ENCODE results near the gene JPH4. TPM values are rescaled to one million over a fixed set of nuclear protein-coding genes. Genes with fewer than 3 reads are reported as not detected.

The JPH4 gene
- total and polyA plus RNA-seq, 2 donors (not counting 3 experiments of a cell fraction or from before 2014, with no cell fraction given) = 0.06 TPM; not detected in 1

DNA sequence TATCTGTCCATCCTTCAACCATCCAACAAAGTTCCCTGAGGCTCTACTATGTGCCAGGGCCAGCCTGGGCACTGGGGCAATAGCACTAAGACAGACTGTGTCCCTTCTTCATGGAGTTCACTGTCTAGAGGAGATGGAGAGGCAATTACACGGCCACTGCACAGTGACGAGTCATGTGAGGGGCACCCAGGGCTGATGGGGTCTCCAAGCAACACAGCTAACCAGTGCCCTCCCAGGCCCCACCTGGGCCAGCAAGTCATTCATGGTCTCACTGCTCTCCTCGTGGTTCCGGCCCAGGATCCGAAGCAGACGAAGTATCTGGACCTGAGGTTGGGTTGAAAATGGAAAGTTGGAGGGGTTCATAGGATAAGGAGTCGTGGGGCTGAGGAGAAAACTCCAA is 13.7 kb downstream of the JPH4 start:
- ChIA-PET CTCF (interaction anchor here (12.3 kb wide), 1 partner anchor 86 kb away, joined by 416 read pairs; no protein-coding TSS in a partner anchor), POLR2A (no interaction called here)
- no peak overlapping the region for H3K4me2 ChIP-seq (ENCODE audit: insufficient read depth, low read length)
- H3K79me2 ChIP-seq (ENCODE audit: control insufficient read depth, insufficient read depth, low read length) = no peaks in the 10 kb centered on the region
- no peaks in the 10 kb centered on the region for H3K9me1 ChIP-seq (replicated peaks; ENCODE audit: control insufficient read depth, extremely low read depth, insufficient read depth, low read length)
- TF ChIP-seq POLR2A (IDR thresholded peaks at IDR 0.05; ENCODE audit: low read depth, low read length) (no peak), GATA2 (IDR thresholded peaks at IDR 0.05; ENCODE audit: insufficient read depth, insufficient read length, low read depth, low read length) (no peak), CTCF (IDR thresholded peaks at IDR 0.05; ENCODE audit: extremely low read depth in 1 of 2, insufficient read depth in 1 of 2, low read depth in 1 of 2, low read length in 2 of 2) (no peak), EZH2 (IDR thresholded peaks at IDR 0.05; ENCODE audit: borderline replicate concordance, low read depth, low read length, severe bottlenecking) (no peak), MAX (IDR thresholded peaks at IDR 0.05; ENCODE audit: insufficient read depth, insufficient read length) (no peak), POLR2AphosphoS5 (IDR thresholded peaks at IDR 0.05; ENCODE audit: insufficient read depth, low read depth, low read length) (no peak), JUN (IDR thresholded peaks at IDR 0.05; ENCODE audit: borderline replicate concordance, insufficient read depth, insufficient read length, low read depth) (no peak), FOS (IDR thresholded peaks at IDR 0.05; ENCODE audit: borderline replicate concordance, insufficient read depth, low read length) (no peak), MYC (IDR thresholded peaks at IDR 0.05; ENCODE audit: low read depth, low read length) (no peak)
- dilution Hi-C loops (cut with MboI; ENCODE audit: extremely low pct_ligation_motif_present, low sequenced_read_pairs) = no loop called here
- FAIRE-seq = no peak
- no peaks in the 10 kb centered on the region for H4K20me1 ChIP-seq (replicated peaks; ENCODE audit: control insufficient read depth, extremely low read depth, insufficient read depth, low read length)
- peaks cover 0 to 6% of the 10 kb centered on the region in 2 experiments for H3K36me3 ChIP-seq (ENCODE audit: control insufficient read depth in 2 of 2, extremely low read depth in 1 of 2, insufficient read depth in 2 of 2, low read length in 2 of 2)
- no peaks in the 10 kb centered on the region for H3K9me3 ChIP-seq (replicated peaks; ENCODE audit: control insufficient read depth, insufficient read depth, low read length)
- DNase-seq (ENCODE audit: low read depth, low spot score) = no peak
- no peak overlapping the region for H3K4me3 ChIP-seq (replicated peaks in 1 of 3; ENCODE audit: insufficient read depth in 1 of 3, low read depth in 1 of 3, low read length in 3 of 3)
- peaks cover 4% of the 10 kb centered on the region for H3K4me1 ChIP-seq (ENCODE audit: control insufficient read depth, extremely low read depth, insufficient read depth, low read length)
- no peak overlapping the region for H3K27ac ChIP-seq (ENCODE audit: insufficient read depth, low read depth, low read length)
- no TSS peak for BruUV-seq (replicated peaks)
- intact Hi-C loops (cut with micrococcal nuclease) = no loop called here
- H3K9ac ChIP-seq (replicated peaks; ENCODE audit: extremely low read depth, insufficient read depth, low read length) = no peak overlapping the region
- no peak overlapping the region for H2AFZ ChIP-seq (ENCODE audit: low read depth, low read length)
- H3K27me3 ChIP-seq (ENCODE audit: control insufficient read depth in 2 of 2, insufficient read depth in 2 of 2, low read length in 2 of 2) = no peaks in the 10 kb centered on the region
